Stomach (tissue), 9 donors: ENCODE results near the gene APRT. TPM values are rescaled to one million over a fixed set of nuclear protein-coding genes. Genes with fewer than 3 reads are reported as not detected.

Source experiments
- DNase-seq, 2 donors: peaks; one replicate each; pipeline versions ENCODE4 v3.0.0 to v3.0.0-alpha.2; 2013 to 2019
- H3K27ac ChIP-seq, 5 donors: fragments of 200-600 bp in 4 of 5; sonication (generic) in 4 of 5; one replicate each; pipeline ENCODE4 v1.5.1; 2013 to 2019; ENCODE audit warnings: mild to moderate bottlenecking in 1 of 5, moderate library complexity in 1 of 5
- H3K27me3 ChIP-seq, 3 donors: fragments of 200-600 bp; sonication (generic); one replicate each; pipeline ENCODE4 v1.5.1; 2017 to 2019; ENCODE audit warnings: mixed run types in 1 of 3
- H3K36me3 ChIP-seq, 4 donors: fragments of 200-600 bp; sonication (generic); 1 replicate in 3 of 4; 2 replicates in 1 of 4; pipeline ENCODE4 v1.5.1; 2016 to 2019
- H3K4me1 ChIP-seq, 4 donors: fragments of 200-600 bp; sonication (generic); one replicate each; pipeline ENCODE4 v1.5.1; 2016 to 2019
- H3K4me3 ChIP-seq, 4 donors: fragments of 200-600 bp; sonication (generic) in 3 of 4; one replicate each; pipeline ENCODE4 v1.5.1; 2016 to 2019; ENCODE audit warnings: mild to moderate bottlenecking in 1 of 4
- H3K9me3 ChIP-seq, 4 donors: fragments of 200-600 bp; sonication (generic); one replicate each; pipeline ENCODE4 v1.5.1; 2016 to 2019
- EP300 ChIP-seq: sonication (generic); formaldehyde crosslinking; IDR thresholded peaks from one replicate; pipeline ENCODE4 v1.6.1; 2017; ENCODE audit warnings: antibody characterized with exemption
- POLR2A ChIP-seq, 4 donors: fragments of 450-650 bp; IDR thresholded peaks; one replicate each; pipeline ENCODE4 v1.6.1; 2016; ENCODE audit warnings: antibody characterized with exemption in 4 of 4, control low read depth in 2 of 4, mild to moderate bottlenecking in 1 of 4, moderate library complexity in 1 of 4
- POLR2AphosphoS5 ChIP-seq, 3 donors: sonication (generic); formaldehyde crosslinking; IDR thresholded peaks; one replicate each; pipeline ENCODE4 v1.6.1; 2016; ENCODE audit warnings: antibody characterized with exemption in 3 of 3
- whole genome bisulfite sequencing, 5 donors: extraction: QIAGEN DNeasy Blood & Tissue Kit in 3 of 5; methylation state at CpG; one replicate each; pipeline versions ENCODE4 v1.1.5 to v1.1.7; 2013 to 2018; 5-methylcytosine and 5-hydroxymethylcytosine counted together
- intact Hi-C: fragments of 100-400 bp; cut with DNase I; formaldehyde crosslinking; loops from one replicate; pipeline ENCODE4 v1.15.1; 2023; ENCODE audit warnings: low total_unique reads
- polyA plus RNA-seq, 3 donors: library from polyadenylated mRNA; stranded (reverse); fragments of 200-250 nt; gene quantifications; one replicate each; pipeline ENCODE4 v1.2.3, GENCODE V29; 2013
- total RNA-seq, 5 donors: library from RNA; depleted of rRNA; stranded (reverse); fragments of >200 nt; gene quantifications; one replicate each; pipeline versions ENCODE4 v1.1.0 to v1.2.3, GENCODE V29; 2014 to 2016
- TF ChIP-seq, protein P1 (sequence below), 7 experiments: fragments of 450-650 bp in 4 of 7; fragments of 200-600 bp in 3 of 7; sonication (generic) in 3 of 7; IDR thresholded peaks; one replicate each; pipeline ENCODE4 v1.5.1; 2016 to 2019; ENCODE audit warnings: antibody characterized with exemption in 7 of 7, control low read depth in 2 of 7, mild to moderate bottlenecking in 1 of 7
- donor health status: healthy with polysubstance abuse.
- donor health status: Bipolar disorder and iron deficiency.
- donor health status: healthy.

Gene APRT
- total and polyA plus RNA-seq, 8 donors, result 18.1 to 340 (median 232) TPM

DNA sequence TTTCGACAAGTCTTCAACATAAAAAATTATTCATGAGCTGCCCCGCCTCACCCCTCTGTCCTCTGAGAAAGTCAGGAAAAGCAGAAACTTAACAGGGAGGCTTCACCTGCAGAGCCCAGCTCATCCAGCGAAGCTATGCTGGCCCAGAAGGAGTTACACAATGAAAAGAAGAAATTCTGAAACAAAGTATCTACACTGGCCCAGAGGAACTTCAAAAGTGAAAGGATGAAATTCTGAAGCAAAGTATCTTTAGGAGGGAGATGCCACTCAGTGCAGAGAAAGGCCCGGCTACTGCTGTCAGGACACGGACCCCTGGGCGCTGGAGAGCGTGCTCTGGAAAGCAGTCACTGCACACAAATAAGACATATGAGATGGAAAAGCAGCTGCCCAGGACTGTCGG, 43.4 kb upstream of the APRT start:
- peak overlapping the region in 1 of 4 donors; percentile 99 for H3K4me3 ChIP-seq
- intact Hi-C loops, result no loop called here
- peak overlapping the region in 1 of 5 donors; percentile 53 for H3K27ac ChIP-seq
- no peaks in the 10 kb centered on the region for H3K9me3 ChIP-seq
- DNase-seq, result no peak
- TF ChIP-seq POLR2AphosphoS5 (IDR thresholded peaks at IDR 0.05), result no peak
- TF ChIP-seq POLR2A (IDR thresholded peaks at IDR 0.05), result no peak
- no peak for TF ChIP-seq EP300
- TF ChIP-seq, protein P1, sequence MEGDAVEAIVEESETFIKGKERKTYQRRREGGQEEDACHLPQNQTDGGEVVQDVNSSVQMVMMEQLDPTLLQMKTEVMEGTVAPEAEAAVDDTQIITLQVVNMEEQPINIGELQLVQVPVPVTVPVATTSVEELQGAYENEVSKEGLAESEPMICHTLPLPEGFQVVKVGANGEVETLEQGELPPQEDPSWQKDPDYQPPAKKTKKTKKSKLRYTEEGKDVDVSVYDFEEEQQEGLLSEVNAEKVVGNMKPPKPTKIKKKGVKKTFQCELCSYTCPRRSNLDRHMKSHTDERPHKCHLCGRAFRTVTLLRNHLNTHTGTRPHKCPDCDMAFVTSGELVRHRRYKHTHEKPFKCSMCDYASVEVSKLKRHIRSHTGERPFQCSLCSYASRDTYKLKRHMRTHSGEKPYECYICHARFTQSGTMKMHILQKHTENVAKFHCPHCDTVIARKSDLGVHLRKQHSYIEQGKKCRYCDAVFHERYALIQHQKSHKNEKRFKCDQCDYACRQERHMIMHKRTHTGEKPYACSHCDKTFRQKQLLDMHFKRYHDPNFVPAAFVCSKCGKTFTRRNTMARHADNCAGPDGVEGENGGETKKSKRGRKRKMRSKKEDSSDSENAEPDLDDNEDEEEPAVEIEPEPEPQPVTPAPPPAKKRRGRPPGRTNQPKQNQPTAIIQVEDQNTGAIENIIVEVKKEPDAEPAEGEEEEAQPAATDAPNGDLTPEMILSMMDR (IDR thresholded peaks at IDR 0.05), result no peak
- 83 to 89% (median 87%) methylated on average over 8 of the region's 8 CpGs for WGBS, 5 donors
- H3K27me3 ChIP-seq, result no peaks in the 10 kb centered on the region
- H3K4me1 ChIP-seq, result peaks cover 24 to 48% (median 44%) of the 10 kb centered on the region in 4 donors
- peaks cover 9 to 51% (median 40%) of the 10 kb centered on the region in 4 donors for H3K36me3 ChIP-seq

DNA sequence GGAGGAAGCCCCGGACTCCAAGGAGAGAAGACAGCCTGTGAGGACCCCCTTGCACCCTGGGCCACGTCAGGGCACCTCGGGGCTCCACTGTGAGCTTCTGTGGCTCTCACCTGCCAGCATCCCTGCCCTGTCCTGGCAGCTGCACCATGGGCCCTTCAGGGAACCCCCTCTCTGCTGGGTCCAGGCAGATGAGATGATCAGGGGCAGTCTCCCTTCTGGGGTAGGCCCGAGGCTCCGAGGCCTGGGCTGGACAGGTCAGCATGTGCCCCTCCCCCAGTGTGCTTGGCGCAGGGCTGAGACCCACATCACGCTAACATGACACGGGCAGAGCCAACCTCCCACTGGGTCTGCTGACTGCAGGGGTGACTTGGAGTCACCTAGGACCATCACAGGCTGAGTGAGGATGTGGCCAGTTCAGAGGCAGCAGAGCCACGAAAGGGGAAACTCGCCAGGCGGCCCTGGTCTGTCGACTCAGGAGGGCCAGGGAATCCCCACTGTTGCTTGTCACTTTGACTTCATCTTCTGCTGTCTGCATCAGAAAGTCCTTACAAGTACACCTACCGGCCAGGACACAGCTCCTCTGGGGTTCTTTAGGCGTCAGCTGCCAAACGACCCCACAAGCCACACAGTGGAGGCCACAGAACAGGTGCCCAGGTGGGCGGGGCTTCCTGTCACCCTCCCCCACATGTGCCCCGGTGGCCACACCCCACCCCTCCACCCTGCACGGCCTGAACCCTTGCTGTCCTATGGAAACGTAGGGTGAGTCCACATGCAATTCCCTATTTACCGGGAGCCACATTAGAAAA, 42.8 kb upstream of the APRT start:
- Histone ChIP-seq H3K4me1 (peaks cover 24 to 48% (median 44%) of the 10 kb centered on the region in 4 donors), H3K27ac (peak overlapping the region in 1 of 5 donors; percentile 53), H3K27me3 (no peaks in the 10 kb centered on the region), H3K9me3 (no peaks in the 10 kb centered on the region), H3K36me3 (peaks cover 3 to 51% (median 40%) of the 10 kb centered on the region in 4 donors), H3K4me3 (no peak overlapping the region)
- WGBS, 5 donors, result 62 to 71% (median 63%) methylated on average over 15 to 20 of the region's 20 CpGs
- peak in 1 of 2 donors; percentile 29 for DNase-seq
- no peak for TF ChIP-seq EP300
- TF ChIP-seq, protein P1 (IDR thresholded peaks at IDR 0.05), result no peak
- no peak for TF ChIP-seq POLR2AphosphoS5 (IDR thresholded peaks at IDR 0.05)
- TF ChIP-seq POLR2A (IDR thresholded peaks at IDR 0.05), result no peak
- intact Hi-C loops, result no loop called here

DNA sequence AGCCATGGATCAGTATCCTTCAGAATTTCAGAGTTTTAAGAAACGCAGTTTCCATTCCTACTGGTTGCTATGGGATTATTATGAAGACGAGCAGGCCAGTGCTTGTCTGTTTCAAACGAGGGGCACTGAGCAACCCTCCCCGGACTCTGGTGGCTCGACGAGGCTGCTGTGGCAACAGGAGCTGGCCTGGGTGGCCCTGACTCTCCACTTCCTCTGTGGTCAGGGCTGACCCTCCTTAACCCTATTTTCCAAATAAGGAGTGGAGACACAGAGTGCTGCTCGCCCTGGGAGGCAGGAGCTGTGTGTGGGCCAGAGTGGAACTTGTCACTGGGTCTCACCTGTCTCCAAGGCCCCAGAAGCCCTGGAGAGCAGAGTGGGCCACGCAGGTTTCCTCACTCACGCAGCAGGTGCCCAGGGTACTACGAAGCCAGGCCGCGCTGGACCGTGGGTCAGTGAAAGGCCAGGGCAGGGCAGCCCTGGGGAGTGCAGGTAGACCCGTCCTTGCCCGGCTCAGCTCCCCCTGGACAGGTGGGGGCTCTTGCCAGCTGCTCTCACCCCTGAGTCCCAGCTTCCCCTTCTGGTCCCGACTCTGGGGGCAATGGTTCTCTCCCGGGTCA, 41.7 kb upstream of the APRT start:
- H3K9me3 ChIP-seq, result no peaks in the 10 kb centered on the region
- intact Hi-C loops, result no loop called here
- H3K4me1 ChIP-seq, result peaks cover 21 to 43% (median 38%) of the 10 kb centered on the region in 4 donors
- TF ChIP-seq POLR2A (IDR thresholded peaks at IDR 0.05), result no peak
- no peak for TF ChIP-seq EP300
- H3K27ac ChIP-seq, result no peak overlapping the region
- no peaks in the 10 kb centered on the region for H3K27me3 ChIP-seq
- H3K4me3 ChIP-seq, result no peak overlapping the region
- no peak for DNase-seq
- WGBS, 5 donors, result 74 to 82% (median 79%) methylated on average over 12 to 17 of the region's 17 CpGs
- peaks cover 0 to 51% (median 35%) of the 10 kb centered on the region in 4 donors for H3K36me3 ChIP-seq

DNA sequence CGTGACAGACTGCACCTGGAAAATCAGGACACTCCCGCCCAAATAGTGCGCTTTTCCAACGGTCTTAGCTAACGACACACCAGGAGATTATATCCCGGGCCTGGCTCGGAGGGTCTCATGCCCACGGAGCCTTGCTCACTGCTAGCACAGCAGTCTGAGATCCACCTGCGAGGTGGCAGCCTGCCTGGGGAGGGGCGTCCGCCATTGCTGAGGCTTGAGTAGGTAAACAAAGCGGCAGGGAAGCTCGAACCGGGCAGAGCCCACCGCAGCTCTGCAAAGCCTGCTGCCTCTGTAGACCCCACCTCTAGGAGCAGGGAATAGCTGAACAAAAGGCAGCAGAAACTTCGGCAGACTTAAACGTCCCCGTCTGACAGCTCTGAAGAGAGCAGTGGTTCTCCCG, 39.9 kb upstream of the APRT start:
- no peak for DNase-seq

More for the DNA sequence above, 39.9 kb upstream of the APRT start:
- Histone ChIP-seq H3K4me3 (no peak overlapping the region), H3K36me3 (peaks cover 0 to 65% (median 46%) of the 10 kb centered on the region in 4 donors), H3K4me1 (peaks cover 13 to 34% (median 25%) of the 10 kb centered on the region in 4 donors), H3K9me3 (no peaks in the 10 kb centered on the region), H3K27me3 (no peaks in the 10 kb centered on the region), H3K27ac (no peak overlapping the region)
- intact Hi-C loops, result no loop called here
- 91 to 96% (median 92%) methylated on average over 19 of the region's 19 CpGs for WGBS, 5 donors
- TF ChIP-seq, protein P1 (IDR thresholded peaks at IDR 0.05), result no peak
- TF ChIP-seq EP300 (no peak), POLR2AphosphoS5 (IDR thresholded peaks at IDR 0.05) (no peak), POLR2A (IDR thresholded peaks at IDR 0.05) (no peak)
